ENCODE data around the gene AUTS2. TPM values are rescaled to one million over a fixed set of nuclear protein-coding genes. Genes with fewer than 3 reads are reported as not detected.
A peak's percentile ranks its signal among the peaks of the same experiment; 100 is the strongest.

AUTS2 gene
- total and polyA plus RNA-seq, 2 experiments from 2014 or later: 32.0 to 91.0 TPM

DNA sequence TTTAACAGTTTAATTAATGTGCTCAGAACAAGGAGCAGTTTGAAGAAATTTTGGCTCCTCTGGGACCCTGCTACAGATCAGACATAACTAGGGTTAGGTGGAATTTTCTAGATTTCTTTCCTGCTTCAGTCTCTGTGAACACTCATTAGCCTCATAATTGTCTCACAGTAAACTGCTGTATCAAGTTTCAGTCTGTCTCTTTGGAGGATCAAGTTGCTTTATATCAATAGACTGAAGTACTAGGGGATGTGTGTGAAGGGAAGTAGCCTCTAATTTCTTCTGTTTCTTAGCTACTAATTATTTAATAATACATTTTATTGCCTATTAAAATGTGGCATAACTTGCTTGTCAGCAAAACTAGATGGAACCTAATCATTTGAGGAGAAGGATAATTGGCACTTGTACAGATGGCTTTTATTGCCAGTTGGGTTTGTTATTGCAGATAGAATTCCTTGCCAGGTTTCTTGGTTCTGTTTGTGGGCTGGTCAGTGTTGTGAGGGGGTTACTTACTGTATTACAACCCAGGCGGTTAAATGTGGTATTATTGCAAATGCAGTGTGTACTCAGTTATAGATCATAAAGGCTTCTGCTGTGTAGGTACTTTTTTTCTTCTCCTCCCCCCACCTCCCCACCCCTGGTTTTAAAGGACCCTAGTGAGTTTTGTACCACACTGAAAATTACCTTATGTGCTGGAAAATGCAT, 758.0 kb downstream of the AUTS2 start:
- Histone ChIP-seq H3F3A (replicated peaks; ENCODE audit: low read depth) (no peaks in the 10 kb centered on the region), H4K20me1 (replicated peaks; ENCODE audit: insufficient read depth) (no peaks in the 10 kb centered on the region), H2AFZ (0 out of 2 replicates have a peak overlapping the region, but pooled peaks have one; percentile 28), H3K27ac (ENCODE audit: low read depth) (no peak overlapping the region), H3K4me1 (ENCODE audit: insufficient read depth) (peaks cover 11% of the 10 kb centered on the region), H3K4me2 (0 out of 2 replicates have a peak overlapping the region, but pooled peaks have one; percentile 27), H3K9me2 (ENCODE audit: insufficient read depth) (peaks cover 12% of the 10 kb centered on the region; the same call in 1 of the 2 replicates), H3K27me3 (ENCODE audit: insufficient read depth) (no peaks in the 10 kb centered on the region), H3K36me3 (ENCODE audit: insufficient read depth) (no peaks in the 10 kb centered on the region), H3K79me2 (replicated peaks; ENCODE audit: insufficient read depth) (no peaks in the 10 kb centered on the region), H3K4me3 (no peak overlapping the region)
- H3K27ac Mint-ChIP-seq: no peak overlapping the region
- peaks cover 13% of the 10 kb centered on the region; the same call in 2 of the 3 replicates for H3K4me1 Mint-ChIP-seq
- DNase-seq (ENCODE audit: low spot score): peak; percentile 10
- peaks cover 2% of the 10 kb centered on the region for H3K27me3 Mint-ChIP-seq (ENCODE audit: insufficient read depth, low read depth, poor library complexity)
- TF ChIP-seq EZH2 (IDR thresholded peaks at IDR 0.05; ENCODE audit: low read depth, unreplicated experiment) (no peak), NANOG (IDR thresholded peaks at IDR 0.05; ENCODE audit: borderline replicate concordance) (0 out of 2 replicates have a peak, but pooled peaks have one; percentile 4)
- TF ChIP-seq, protein P1, sequence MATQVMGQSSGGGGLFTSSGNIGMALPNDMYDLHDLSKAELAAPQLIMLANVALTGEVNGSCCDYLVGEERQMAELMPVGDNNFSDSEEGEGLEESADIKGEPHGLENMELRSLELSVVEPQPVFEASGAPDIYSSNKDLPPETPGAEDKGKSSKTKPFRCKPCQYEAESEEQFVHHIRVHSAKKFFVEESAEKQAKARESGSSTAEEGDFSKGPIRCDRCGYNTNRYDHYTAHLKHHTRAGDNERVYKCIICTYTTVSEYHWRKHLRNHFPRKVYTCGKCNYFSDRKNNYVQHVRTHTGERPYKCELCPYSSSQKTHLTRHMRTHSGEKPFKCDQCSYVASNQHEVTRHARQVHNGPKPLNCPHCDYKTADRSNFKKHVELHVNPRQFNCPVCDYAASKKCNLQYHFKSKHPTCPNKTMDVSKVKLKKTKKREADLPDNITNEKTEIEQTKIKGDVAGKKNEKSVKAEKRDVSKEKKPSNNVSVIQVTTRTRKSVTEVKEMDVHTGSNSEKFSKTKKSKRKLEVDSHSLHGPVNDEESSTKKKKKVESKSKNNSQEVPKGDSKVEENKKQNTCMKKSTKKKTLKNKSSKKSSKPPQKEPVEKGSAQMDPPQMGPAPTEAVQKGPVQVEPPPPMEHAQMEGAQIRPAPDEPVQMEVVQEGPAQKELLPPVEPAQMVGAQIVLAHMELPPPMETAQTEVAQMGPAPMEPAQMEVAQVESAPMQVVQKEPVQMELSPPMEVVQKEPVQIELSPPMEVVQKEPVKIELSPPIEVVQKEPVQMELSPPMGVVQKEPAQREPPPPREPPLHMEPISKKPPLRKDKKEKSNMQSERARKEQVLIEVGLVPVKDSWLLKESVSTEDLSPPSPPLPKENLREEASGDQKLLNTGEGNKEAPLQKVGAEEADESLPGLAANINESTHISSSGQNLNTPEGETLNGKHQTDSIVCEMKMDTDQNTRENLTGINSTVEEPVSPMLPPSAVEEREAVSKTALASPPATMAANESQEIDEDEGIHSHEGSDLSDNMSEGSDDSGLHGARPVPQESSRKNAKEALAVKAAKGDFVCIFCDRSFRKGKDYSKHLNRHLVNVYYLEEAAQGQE (IDR thresholded peaks at IDR 0.05; ENCODE audit: unreplicated experiment): no peak
- H3K9me3 Mint-ChIP-seq: no peaks in the 10 kb centered on the region; the same call in 2 of the 3 replicates
- no peaks in the 10 kb centered on the region for H3K36me3 Mint-ChIP-seq (ENCODE audit: low read depth)
- ATAC-seq: peak; percentile 50; the same call in 2 of the 3 replicates
- H3K4me3 Mint-ChIP-seq: no peak overlapping the region

DNA sequence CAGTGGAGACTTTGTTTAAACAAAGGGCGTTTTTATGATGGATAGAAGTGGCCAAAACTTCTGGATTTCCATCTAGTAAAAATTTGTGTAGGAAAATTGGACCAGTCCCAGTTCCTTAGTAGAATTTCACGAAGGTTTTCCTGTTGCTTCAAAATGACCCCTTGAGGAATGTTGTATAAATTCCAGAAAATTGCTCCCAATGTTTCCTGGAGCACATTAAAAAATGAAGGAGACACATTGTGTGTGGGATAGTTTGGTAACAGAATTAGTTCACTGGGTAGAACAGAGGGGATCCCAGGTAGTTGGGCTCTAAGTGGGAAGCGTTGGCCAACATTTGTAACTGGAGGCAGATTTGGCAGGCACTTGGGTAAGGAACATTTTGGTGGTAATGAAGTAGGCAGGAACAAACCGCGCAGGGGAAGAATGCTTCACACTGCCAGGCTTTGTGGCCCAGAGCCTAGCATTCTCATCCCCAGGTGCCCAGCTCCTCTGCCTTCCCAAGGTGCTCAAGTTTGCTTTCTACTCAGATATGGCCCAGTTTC, 758.6 kb downstream of the AUTS2 start:
- Mint-ChIP-seq H3K27ac (no peak overlapping the region), H3K36me3 (ENCODE audit: low read depth) (no peaks in the 10 kb centered on the region), H3K27me3 (ENCODE audit: insufficient read depth, low read depth, poor library complexity) (peaks cover 2% of the 10 kb centered on the region), H3K4me1 (peaks cover 13% of the 10 kb centered on the region; the same call in 2 of the 3 replicates), H3K4me3 (no peak overlapping the region), H3K9me3 (no peaks in the 10 kb centered on the region; the same call in 2 of the 3 replicates)
- no peak for ATAC-seq
- no peak overlapping the region for H3K4me3 ChIP-seq
- DNase-seq (ENCODE audit: low spot score): no peak
- peaks cover 11% of the 10 kb centered on the region for H3K4me1 ChIP-seq (ENCODE audit: insufficient read depth)
- no peaks in the 10 kb centered on the region for H3F3A ChIP-seq (replicated peaks; ENCODE audit: low read depth)
- no peaks in the 10 kb centered on the region for H3K36me3 ChIP-seq (ENCODE audit: insufficient read depth)
- no peaks in the 10 kb centered on the region for H3K79me2 ChIP-seq (replicated peaks; ENCODE audit: insufficient read depth)
- no peak overlapping the region for H3K4me2 ChIP-seq
- H4K20me1 ChIP-seq (replicated peaks; ENCODE audit: insufficient read depth): no peaks in the 10 kb centered on the region
- H3K27ac ChIP-seq (ENCODE audit: low read depth): no peak overlapping the region
- no peaks in the 10 kb centered on the region for H3K27me3 ChIP-seq (ENCODE audit: insufficient read depth)
- H2AFZ ChIP-seq: 0 out of 2 replicates have a peak overlapping the region, but pooled peaks have one; percentile 28
- peaks cover 12% of the 10 kb centered on the region; the same call in 1 of the 2 replicates for H3K9me2 ChIP-seq (ENCODE audit: insufficient read depth)
- no peak for TF ChIP-seq NANOG (IDR thresholded peaks at IDR 0.05; ENCODE audit: borderline replicate concordance)
- no peak for TF ChIP-seq EZH2phosphoT487 (IDR thresholded peaks at IDR 0.05; ENCODE audit: unreplicated experiment)
- no peak for TF ChIP-seq STAT1 (IDR thresholded peaks at IDR 0.05; ENCODE audit: unreplicated experiment)
- TF ChIP-seq, protein P1 (IDR thresholded peaks at IDR 0.05; ENCODE audit: unreplicated experiment): no peak
- no peak for TF ChIP-seq JUNB (IDR thresholded peaks at IDR 0.05; ENCODE audit: unreplicated experiment)
- TF ChIP-seq CREB1 (CRISPR knock-in tag; IDR thresholded peaks at IDR 0.05; ENCODE audit: low read depth): no peak
- TF ChIP-seq ZNF114 (CRISPR knock-in tag; IDR thresholded peaks at IDR 0.05): no peak
- no peak for TF ChIP-seq EZH2 (IDR thresholded peaks at IDR 0.05; ENCODE audit: low read depth, unreplicated experiment)
- TF ChIP-seq POLR2AphosphoS5 (IDR thresholded peaks at IDR 0.05; ENCODE audit: low read depth): no peak
- TF ChIP-seq, protein P2, sequence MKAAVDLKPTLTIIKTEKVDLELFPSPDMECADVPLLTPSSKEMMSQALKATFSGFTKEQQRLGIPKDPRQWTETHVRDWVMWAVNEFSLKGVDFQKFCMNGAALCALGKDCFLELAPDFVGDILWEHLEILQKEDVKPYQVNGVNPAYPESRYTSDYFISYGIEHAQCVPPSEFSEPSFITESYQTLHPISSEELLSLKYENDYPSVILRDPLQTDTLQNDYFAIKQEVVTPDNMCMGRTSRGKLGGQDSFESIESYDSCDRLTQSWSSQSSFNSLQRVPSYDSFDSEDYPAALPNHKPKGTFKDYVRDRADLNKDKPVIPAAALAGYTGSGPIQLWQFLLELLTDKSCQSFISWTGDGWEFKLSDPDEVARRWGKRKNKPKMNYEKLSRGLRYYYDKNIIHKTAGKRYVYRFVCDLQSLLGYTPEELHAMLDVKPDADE (IDR thresholded peaks at IDR 0.05): no peak
- TF ChIP-seq, protein P3, sequence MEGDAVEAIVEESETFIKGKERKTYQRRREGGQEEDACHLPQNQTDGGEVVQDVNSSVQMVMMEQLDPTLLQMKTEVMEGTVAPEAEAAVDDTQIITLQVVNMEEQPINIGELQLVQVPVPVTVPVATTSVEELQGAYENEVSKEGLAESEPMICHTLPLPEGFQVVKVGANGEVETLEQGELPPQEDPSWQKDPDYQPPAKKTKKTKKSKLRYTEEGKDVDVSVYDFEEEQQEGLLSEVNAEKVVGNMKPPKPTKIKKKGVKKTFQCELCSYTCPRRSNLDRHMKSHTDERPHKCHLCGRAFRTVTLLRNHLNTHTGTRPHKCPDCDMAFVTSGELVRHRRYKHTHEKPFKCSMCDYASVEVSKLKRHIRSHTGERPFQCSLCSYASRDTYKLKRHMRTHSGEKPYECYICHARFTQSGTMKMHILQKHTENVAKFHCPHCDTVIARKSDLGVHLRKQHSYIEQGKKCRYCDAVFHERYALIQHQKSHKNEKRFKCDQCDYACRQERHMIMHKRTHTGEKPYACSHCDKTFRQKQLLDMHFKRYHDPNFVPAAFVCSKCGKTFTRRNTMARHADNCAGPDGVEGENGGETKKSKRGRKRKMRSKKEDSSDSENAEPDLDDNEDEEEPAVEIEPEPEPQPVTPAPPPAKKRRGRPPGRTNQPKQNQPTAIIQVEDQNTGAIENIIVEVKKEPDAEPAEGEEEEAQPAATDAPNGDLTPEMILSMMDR (conservative IDR thresholded peaks at IDR 0.05; ENCODE audit: low read depth in 2 of 2): no peak

All from GM23338 (cell line).